ENCODE results near the gene EPHA10. TPM values are rescaled to one million over a fixed set of nuclear protein-coding genes. Genes with fewer than 3 reads are reported as not detected.

Gene EPHA10
- total RNA-seq, 1 experiment from 2014 or later = 1.3 TPM

- TF ChIP-seq AFF4 (CRISPR knock-in tag; IDR thresholded peaks at IDR 0.05; ENCODE audit: borderline replicate concordance) (no peak), ZNF219 (CRISPR knock-in tag; IDR thresholded peaks at IDR 0.05; ENCODE audit: borderline replicate concordance) (no peak)
Measured at GRCh38 chr1:37714689-37715088, 50.2 kb downstream of the EPHA10 start (continued).

GRCh38 chr1:37714226-37714625 is 50.7 kb downstream of the EPHA10 start:
- Mint-ChIP-seq H3K4me3 (no peak overlapping the region), H3K9me3 (no peaks in the 10 kb centered on the region), H3K27me3 (ENCODE audit: low read depth) (no peaks in the 10 kb centered on the region), H3K36me3 (peaks cover 8% of the 10 kb centered on the region), H3K4me1 (no peaks in the 10 kb centered on the region), H3K27ac (no peak overlapping the region)
- TF ChIP-seq ERG (CRISPR knock-in tag; IDR thresholded peaks at IDR 0.05) = no peak
- TF ChIP-seq NFYB (CRISPR knock-in tag; conservative IDR thresholded peaks at IDR 0.05; ENCODE audit: low read depth) = no peak
- TF ChIP-seq ZNF232 (CRISPR knock-in tag; IDR thresholded peaks at IDR 0.05) = no peak
- no peak for TF ChIP-seq SOX15 (CRISPR knock-in tag; IDR thresholded peaks at IDR 0.05)
- no peak for TF ChIP-seq FOXP4 (CRISPR knock-in tag; IDR thresholded peaks at IDR 0.05)
- TF ChIP-seq HMGA2 (CRISPR knock-in tag; IDR thresholded peaks at IDR 0.05) = no peak
- no peak for TF ChIP-seq ZNF532 (CRISPR knock-in tag; IDR thresholded peaks at IDR 0.05; ENCODE audit: borderline replicate concordance)
- TF ChIP-seq GTF2I (CRISPR knock-in tag; conservative IDR thresholded peaks at IDR 0.05) = no peak
- TF ChIP-seq IRF2 (CRISPR knock-in tag; IDR thresholded peaks at IDR 0.05; ENCODE audit: borderline replicate concordance, low read depth) = no peak
- TF ChIP-seq ETV6 (CRISPR knock-in tag; IDR thresholded peaks at IDR 0.05) = no peak
- ChIA-PET POLR2A (no interaction called here), CTCF (no interaction called here)
- DNase-seq (ENCODE audit: low spot score) (no peak), ATAC-seq (no peak)

- no peak overlapping the region for H3K27ac Mint-ChIP-seq
- CTCF ChIA-PET = interaction anchor here (0.6 kb wide), 1 partner anchor 29 kb away, joined by 3 read pairs; no protein-coding TSS in a partner anchor
- H3K27me3 Mint-ChIP-seq (ENCODE audit: low read depth) = no peaks in the 10 kb centered on the region
- no peaks in the 10 kb centered on the region for H3K4me1 Mint-ChIP-seq
- peaks cover 55% of the 10 kb centered on the region for H3K36me3 Mint-ChIP-seq
- POLR2A ChIA-PET = no interaction called here
- DNase-seq (ENCODE audit: low spot score) (no peak), ATAC-seq (no peak)
- H3K9me3 Mint-ChIP-seq = no peaks in the 10 kb centered on the region
- H3K4me3 Mint-ChIP-seq = no peak overlapping the region
- TF ChIP-seq ERG (CRISPR knock-in tag; IDR thresholded peaks at IDR 0.05) (no peak), ZSCAN18 (CRISPR knock-in tag; IDR thresholded peaks at IDR 0.05) (no peak), ZBTB21 (CRISPR knock-in tag; IDR thresholded peaks at IDR 0.05; ENCODE audit: borderline replicate concordance) (no peak), NFYB (CRISPR knock-in tag; conservative IDR thresholded peaks at IDR 0.05; ENCODE audit: low read depth) (no peak), ATF6 (CRISPR knock-in tag; IDR thresholded peaks at IDR 0.05) (no peak)
Measured at GRCh38 chr1:37708471-37708870, 56.4 kb downstream of the EPHA10 start.

All from WTC11 (cell line).